GM18520 (cell line): ENCODE measurements around the gene NODAL.

ENCODE experiments used
- ATAC-seq: cut with Tn5 transposase; IDR thresholded peaks from one replicate; pipeline ENCODE4 v1.9.1; 2021; ENCODE audit not compliant: unreplicated experiment

Gene NODAL

GRCh38 chr10:70433581-70434280 lies 7.8 kb downstream of the NODAL start:
- ATAC-seq, result no peak

- no peak for ATAC-seq
Observed at GRCh38 chr10:70432561-70433263, 8.8 kb downstream of the NODAL start.

- no peak for ATAC-seq
Observed at GRCh38 chr10:70432101-70432500, 9.4 kb downstream of the NODAL start.

GRCh38 chr10:70430493-70431445 lies 10.7 kb downstream of the NODAL start:
- no peak for ATAC-seq

- no peak for ATAC-seq
Observed at GRCh38 chr10:70426823-70427222, 14.7 kb downstream of the NODAL start.

GRCh38 chr10:70425096-70425495 lies 16.4 kb downstream of the NODAL start:
- ATAC-seq, result no peak

- no peak for ATAC-seq
Observed at GRCh38 chr10:70424320-70424719, 17.2 kb downstream of the NODAL start.

GRCh38 chr10:70418713-70419112 lies 22.8 kb downstream of the NODAL start:
- ATAC-seq, result no peak

- ATAC-seq, result no peak
Observed at GRCh38 chr10:70418229-70418628, 23.3 kb downstream of the NODAL start.

- ATAC-seq, result no peak
Observed at GRCh38 chr10:70417568-70417967, 23.9 kb downstream of the NODAL start.

GRCh38 chr10:70412356-70412755 lies 29.1 kb downstream of the NODAL start:
- no peak for ATAC-seq

GRCh38 chr10:70410608-70411007 lies 30.9 kb downstream of the NODAL start:
- no peak for ATAC-seq

GRCh38 chr10:70409772-70410171 lies 31.7 kb downstream of the NODAL start:
- ATAC-seq, result no peak

GRCh38 chr10:70405037-70405824 lies 36.2 kb downstream of the NODAL start:
- ATAC-seq, result no peak

- no peak for ATAC-seq
Observed at GRCh38 chr10:70404787-70405036, 36.8 kb downstream of the NODAL start.

- ATAC-seq, result peak; percentile 80
Observed at GRCh38 chr10:70404036-70404786, 37.3 kb downstream of the NODAL start, which contains the start of gene EIF4EBP2. Gene EIF4EBP2 (plus strand): TSS chr10:70404145. CDS start chr10:70404402, 257 bp downstream.

- ATAC-seq, result peak; percentile 4
Observed at GRCh38 chr10:70403483-70404035, 37.9 kb downstream of the NODAL start.

- ATAC-seq, result no peak
Observed at GRCh38 chr10:70399177-70399576, 42.3 kb downstream of the NODAL start.

GRCh38 chr10:70396140-70396539 lies 45.3 kb downstream of the NODAL start:
- no peak for ATAC-seq

- no peak for ATAC-seq
Observed at GRCh38 chr10:70391654-70392053, 49.8 kb downstream of the NODAL start.
